EL (cell line): ENCODE data around the gene CLDN25.

Experiments
- DNase-seq: peaks from one replicate; pipeline ENCODE4 v3.0.0-alpha.2; 2016

CLDN25 gene

DNA sequence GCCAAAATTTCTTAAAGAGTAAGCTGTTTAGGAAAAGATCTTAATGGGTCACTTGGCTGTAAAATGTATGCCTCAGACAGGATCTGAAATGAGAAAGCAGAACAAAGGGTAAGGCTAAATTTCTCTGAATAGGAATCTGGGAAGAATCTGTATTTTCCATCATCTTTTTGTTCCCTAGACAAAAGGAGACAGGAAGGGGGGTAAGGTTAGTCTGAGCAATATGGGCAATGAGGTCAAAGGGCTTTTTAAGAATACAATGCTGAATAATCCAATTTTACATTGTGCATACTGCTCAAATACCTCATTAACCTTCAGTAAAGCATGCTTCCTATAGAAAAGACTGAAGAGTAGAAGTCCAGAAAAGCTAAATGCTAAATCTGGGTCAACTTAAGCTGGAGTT lies 34.6 kb downstream of the CLDN25 start:
- DNase-seq = no peak

DNA sequence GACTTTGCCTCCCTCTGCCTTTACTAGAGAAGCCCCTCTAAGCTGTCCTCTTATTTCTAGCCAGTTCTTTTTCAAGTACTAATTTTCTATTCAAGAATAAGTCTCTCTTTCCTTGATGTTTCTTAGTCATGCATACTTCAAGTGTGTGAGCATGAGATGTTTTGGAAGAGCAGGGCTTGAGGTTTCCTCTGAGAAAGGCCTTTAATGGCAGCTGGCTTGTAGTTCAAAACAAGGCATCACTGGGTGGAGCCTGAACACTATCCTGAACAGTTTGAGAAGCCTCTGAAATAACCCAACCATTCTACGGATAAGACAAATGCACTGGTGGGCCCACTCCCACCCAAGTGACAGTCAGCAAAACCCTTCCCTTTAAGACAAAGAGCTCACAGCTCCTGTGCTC lies 37.6 kb downstream of the CLDN25 start:
- no peak for DNase-seq

DNA sequence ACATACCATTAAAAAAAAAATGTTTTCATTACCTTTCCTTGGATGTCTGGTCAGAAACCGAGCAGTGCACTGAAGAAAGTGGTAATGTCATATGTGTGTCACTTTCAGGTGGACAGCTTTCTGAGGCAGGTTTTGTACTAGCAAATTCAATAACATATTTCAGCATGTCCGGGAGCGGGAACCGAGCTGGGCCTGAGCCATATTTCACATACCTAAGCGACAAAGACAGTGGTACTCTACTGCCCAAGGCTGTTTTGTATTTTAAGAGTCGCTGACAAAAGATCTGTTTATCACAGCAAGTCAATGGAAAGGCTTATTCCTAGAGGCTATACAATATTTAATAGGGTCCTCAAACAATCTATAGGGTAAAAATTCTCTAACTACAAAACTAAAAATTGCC lies 38.0 kb downstream of the CLDN25 start:
- DNase-seq = no peak

DNA sequence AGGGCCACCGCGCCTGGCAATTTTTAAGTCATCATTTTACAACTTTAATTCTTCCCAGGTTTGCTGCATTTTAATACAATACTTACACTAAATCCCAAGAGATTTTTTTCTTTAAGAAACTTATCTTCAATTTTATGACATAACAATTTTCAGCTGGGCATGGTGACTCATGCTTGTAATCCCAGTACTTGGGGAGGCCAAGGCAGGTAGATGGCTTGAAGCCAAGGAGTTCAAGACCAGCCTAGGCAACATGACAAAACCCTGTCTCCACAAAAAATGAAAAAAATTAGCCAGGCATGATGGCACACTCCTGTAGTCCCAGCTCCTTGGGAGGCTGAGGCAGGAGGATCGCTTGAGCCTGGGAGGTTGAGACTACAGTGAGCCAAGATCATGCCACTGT lies 38.8 kb downstream of the CLDN25 start:
- peak; percentile 6 for DNase-seq

DNA sequence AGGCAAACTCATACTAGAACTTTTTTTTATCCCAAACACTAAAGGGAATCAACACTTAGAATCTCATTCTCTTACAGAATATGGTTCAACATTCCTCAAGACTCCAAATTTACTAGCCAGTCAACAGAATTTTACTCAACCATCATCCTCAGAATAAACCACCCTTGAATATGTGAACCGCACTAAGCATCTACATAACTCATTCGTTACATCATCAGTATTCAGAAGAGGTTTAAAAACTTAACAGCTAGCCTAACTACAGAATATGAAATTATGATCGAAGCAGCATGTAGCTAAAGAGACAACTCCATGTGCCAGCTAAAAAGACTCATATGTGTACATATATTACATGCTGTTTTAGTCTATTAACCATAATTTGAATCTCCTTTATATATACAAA lies 47.9 kb downstream of the CLDN25 start:
- no peak for DNase-seq

DNA sequence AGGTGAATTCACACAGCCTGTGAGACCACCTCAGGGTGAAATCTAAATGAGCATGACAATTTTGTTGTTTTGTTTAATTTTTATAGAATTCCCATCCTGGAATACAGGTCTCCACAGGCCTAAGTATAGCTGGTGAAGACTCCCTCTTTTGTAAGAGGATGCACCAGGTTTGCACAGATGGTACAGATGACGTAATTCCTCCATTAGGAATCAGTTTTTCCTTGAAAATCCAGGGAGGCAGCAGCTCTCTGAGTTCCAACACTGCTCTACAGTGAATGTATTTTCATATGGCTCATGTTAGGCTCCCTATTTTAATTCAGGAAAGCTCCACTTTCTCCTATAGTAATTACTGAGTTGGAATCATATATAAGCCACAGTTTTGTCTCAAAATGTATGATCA lies 48.6 kb downstream of the CLDN25 start:
- DNase-seq = no peak

DNA sequence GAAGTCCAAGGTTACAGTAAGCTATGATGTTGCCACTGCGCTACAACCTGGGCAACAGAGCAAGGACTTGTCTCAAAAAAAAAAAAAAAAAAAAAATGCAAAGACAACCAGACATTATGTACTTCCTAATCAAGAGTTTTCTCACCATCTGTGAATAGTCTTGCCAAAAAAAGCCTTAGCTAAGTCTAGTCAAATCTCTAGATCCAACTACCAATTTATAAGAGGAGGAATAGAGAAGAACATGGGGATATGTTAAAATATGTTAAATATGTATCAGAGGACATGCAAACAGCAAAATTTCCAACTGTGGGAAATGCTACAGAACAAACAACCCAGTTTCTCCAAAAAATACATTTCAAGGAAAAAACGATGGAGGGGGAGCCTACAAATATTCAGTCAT lies 50.2 kb downstream of the CLDN25 start:
- no peak for DNase-seq
